Daoy (cell line): ENCODE results near the gene PLCZ1. TPM values are rescaled to one million over a fixed set of nuclear protein-coding genes. Genes with fewer than 3 reads are reported as not detected.

Experiments
- total RNA-seq: library from RNA; depleted of rRNA; stranded (reverse); fragments of >200 nt; shearing (Covaris generic); gene quantifications from 2 replicates; pipeline ENCODE4 v1.2.3, GENCODE V29; 2014; rRNA removed

Gene PLCZ1
- total RNA-seq, 1 experiment from 2014 or later, result not detected

Other genes with a start within 250 kb of the PLCZ1 start
- not detected in 2 replicates for gene CAPZA3, start 107 bp upstream of the PLCZ1 start, total RNA-seq